GM20000 (cell line): ENCODE measurements around the gene N4BP2.

ENCODE experiments used
- DNase-seq: peaks from one replicate; pipeline ENCODE4 v3.0.0; 2012; ENCODE audit warnings: low spot score
- TF ChIP-seq, protein P1 (sequence below): IDR thresholded peaks from 2 replicates; pipeline ENCODE4 v1.5.1; 2012; ENCODE audit warnings: mild to moderate bottlenecking, control low read depth; ENCODE audit errors: extremely low read depth, missing control alignments

Gene N4BP2

GRCh38 chr4:40178672-40179071 lies 122.0 kb downstream of the N4BP2 start:
- no peak for DNase-seq

GRCh38 chr4:40179360-40179759 lies 122.7 kb downstream of the N4BP2 start:
- TF ChIP-seq, protein P1, sequence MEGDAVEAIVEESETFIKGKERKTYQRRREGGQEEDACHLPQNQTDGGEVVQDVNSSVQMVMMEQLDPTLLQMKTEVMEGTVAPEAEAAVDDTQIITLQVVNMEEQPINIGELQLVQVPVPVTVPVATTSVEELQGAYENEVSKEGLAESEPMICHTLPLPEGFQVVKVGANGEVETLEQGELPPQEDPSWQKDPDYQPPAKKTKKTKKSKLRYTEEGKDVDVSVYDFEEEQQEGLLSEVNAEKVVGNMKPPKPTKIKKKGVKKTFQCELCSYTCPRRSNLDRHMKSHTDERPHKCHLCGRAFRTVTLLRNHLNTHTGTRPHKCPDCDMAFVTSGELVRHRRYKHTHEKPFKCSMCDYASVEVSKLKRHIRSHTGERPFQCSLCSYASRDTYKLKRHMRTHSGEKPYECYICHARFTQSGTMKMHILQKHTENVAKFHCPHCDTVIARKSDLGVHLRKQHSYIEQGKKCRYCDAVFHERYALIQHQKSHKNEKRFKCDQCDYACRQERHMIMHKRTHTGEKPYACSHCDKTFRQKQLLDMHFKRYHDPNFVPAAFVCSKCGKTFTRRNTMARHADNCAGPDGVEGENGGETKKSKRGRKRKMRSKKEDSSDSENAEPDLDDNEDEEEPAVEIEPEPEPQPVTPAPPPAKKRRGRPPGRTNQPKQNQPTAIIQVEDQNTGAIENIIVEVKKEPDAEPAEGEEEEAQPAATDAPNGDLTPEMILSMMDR, result no peak
- no peak for DNase-seq

More at GRCh38 chr4:40178672-40179071, 122.0 kb downstream of the N4BP2 start:
- TF ChIP-seq, protein P1, result no peak

DNA sequence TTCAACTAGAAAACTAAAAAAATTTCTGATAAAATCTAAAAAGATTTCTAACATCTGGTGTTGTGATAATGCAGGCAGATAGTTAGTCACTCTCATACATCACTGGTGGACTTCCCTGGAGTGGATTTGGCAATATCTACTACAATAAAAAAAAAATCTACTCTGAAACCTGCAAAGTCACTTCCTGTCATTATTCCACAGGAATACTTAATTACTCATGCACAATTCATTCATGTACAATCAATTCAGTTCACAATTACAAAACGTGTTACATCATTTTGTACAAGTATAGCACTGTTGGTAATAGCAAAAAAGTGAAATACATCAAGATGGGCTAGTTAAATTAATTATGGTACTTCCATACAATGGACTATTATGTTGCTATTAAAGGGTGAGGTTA lies 123.7 kb downstream of the N4BP2 start:
- TF ChIP-seq, protein P1, result no peak

GRCh38 chr4:40182001-40182400 lies 125.4 kb downstream of the N4BP2 start:
- TF ChIP-seq, protein P1, result no peak
- no peak for DNase-seq

More for the DNA sequence above, 123.7 kb downstream of the N4BP2 start:
- no peak for DNase-seq

- no peak for DNase-seq
- TF ChIP-seq, protein P1, result no peak
These were observed 126.3 kb downstream of the N4BP2 start for GRCh38 chr4:40182954-40183353.

GRCh38 chr4:40183615-40184411 lies 127.2 kb downstream of the N4BP2 start:
- TF ChIP-seq, protein P1, result no peak
- peak; percentile 32 for DNase-seq

GRCh38 chr4:40185830-40186664 lies 129.4 kb downstream of the N4BP2 start:
- TF ChIP-seq, protein P1, result no peak

More at GRCh38 chr4:40185830-40186664, 129.4 kb downstream of the N4BP2 start:
- DNase-seq, result peak; percentile 45
